Activated CD4-positive, alpha-beta T cell treated with anti-CD3 and anti-CD28 coated beads for 4 hours (primary cell): ENCODE measurements around the gene KIF3A.

Experiments used
- DNase-seq, 2 donors: peaks; one replicate each; pipeline ENCODE4 v3.0.0-alpha.2; 2020

The KIF3A gene

GRCh38 chr5:132661231-132662003, 75.9 kb downstream of the KIF3A start:
- no peak for DNase-seq

- DNase-seq = no peak
Measured at GRCh38 chr5:132659598-132660493, 77.5 kb downstream of the KIF3A start.

DNA sequence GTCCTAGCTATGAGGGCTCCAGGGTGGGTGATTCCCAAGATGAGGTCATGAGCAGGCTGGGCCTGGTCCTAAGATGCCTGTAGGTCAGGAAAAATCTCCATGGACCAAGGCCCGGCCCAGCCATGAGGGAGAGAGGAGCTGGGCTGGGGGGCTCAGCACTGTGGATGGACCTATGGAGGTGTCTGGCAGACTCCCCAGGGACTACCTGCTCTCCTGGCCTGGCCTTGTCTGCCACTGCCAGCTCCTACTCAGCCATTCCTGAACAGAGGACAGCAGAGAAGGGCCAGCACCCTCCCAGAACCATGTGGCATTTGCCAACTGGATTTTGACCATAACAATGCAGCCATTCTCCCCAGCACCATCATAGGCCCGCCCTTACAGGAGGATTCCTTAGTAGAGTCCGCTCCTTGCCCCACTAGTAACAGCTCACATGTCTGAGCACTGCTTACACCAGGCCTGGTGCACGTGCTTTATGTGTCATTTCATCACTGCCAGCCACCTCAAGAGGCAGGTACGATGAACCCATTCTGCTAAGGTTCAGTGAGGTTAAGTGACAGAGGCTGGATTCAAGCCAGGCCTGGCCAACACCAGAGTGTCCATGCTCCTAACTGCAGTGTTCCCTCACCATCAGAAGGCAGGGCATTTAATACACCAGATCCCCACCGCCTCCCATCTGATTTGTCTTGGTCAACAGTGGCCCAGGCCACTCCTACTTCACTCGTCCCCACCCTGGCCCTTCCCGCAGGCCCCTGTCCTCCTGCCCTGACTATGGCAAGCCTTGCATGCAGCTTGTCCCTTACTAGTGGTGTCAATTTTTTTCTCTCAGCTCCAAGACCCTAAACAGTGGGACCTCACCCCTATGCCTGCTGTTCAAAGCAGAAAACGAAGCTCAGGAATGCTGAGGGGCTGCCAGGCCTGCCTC, 78.7 kb downstream of the KIF3A start:
- DNase-seq = no peak

- no peak for DNase-seq
Measured at GRCh38 chr5:132657676-132658380, 79.5 kb downstream of the KIF3A start, which contains the start of gene IL13. Gene IL13, plus strand, starts transcription at chr5:132658173. Its CDS starts 14 bp downstream, at chr5:132658187.

GRCh38 chr5:132656774-132657355, 80.5 kb downstream of the KIF3A start:
- no peak for DNase-seq

DNA sequence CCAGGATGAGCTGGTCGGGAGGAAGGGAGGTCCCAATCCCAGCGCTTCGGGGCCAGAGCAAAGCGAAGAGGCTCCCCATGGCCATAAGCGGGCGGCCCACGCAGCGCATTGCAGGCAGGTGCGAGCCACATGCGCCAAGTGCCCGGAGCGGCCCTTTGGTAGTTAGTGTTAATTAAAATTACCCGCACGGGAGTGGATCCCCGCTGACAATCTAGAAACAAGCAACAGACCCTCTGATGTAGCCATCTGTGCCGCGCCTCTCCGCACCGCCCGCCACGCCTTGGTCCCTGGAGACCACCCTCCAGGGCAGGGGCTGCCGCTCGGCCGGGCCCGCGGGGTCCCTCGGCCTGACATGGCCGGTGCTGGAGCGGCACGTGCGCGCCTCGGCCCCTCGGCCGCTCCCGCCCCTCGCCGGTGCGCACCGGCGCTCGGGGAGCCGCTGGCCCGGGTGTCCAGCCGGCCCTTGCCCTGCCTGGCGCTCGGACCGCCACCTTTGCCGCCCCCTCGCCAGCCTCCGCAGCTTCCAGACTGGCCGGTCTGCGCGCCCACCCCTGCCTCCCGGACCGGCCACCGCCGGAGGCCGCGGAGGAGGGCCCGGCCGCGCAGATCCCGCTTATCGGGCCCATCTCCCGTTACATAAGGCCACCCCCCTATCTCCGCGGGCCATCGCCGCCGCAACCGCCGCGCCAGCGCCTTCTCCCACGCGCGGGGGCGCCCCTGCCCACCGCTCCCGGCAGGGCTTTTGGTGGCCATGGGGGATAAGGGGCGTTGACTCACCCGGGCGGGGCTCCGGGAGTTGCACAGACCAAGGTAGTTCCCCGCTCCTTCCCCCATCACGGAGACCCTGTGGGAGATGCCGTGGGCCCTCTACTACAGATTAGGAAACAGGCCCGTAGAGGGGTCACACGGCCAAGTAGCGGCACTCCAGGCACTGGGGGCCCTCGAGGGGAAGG, 81.2 kb downstream of the KIF3A start:
- DNase-seq = peak; percentile 39 to 43

GRCh38 chr5:132653716-132654115, 83.6 kb downstream of the KIF3A start:
- DNase-seq = no peak

GRCh38 chr5:132651838-132652469, 85.4 kb downstream of the KIF3A start:
- DNase-seq = no peak

DNA sequence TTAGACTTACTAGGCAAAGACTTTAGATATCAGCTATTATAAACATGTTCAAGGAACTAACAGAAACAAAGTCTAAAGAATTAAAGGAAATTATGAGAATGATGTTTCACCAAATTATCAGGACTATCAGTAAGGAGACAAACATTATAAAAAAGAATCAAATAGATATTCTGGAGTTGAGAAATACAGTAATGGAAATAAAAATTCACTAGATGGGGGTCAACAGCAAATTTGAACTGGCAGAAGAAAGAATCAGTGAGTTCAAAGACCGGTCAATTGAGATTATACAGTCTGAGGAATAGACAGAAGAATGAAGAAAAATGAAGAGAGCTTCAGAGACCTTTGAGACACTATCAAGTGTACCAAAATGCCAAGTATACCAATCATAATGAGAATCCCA, 89.0 kb downstream of the KIF3A start:
- no peak for DNase-seq

DNA sequence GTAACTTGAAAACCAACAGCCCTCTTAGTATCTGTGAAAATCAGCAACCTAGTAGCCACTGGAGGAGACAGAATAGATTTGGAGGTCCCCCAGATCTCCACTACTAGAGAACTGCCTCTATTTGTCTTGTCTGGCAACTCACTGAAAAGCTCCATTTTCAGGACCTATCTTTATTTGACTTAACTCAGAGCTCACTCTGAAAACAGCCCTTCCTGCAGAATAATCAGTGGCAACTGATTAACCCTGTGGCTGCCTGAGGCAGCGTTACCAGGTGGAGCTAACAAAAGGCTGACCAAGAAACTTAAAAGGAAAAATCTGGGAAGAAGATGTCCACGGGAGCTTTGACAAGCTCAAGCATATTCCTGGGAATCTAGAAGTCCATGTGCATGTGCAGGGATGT, 89.9 kb downstream of the KIF3A start:
- DNase-seq = no peak

DNA sequence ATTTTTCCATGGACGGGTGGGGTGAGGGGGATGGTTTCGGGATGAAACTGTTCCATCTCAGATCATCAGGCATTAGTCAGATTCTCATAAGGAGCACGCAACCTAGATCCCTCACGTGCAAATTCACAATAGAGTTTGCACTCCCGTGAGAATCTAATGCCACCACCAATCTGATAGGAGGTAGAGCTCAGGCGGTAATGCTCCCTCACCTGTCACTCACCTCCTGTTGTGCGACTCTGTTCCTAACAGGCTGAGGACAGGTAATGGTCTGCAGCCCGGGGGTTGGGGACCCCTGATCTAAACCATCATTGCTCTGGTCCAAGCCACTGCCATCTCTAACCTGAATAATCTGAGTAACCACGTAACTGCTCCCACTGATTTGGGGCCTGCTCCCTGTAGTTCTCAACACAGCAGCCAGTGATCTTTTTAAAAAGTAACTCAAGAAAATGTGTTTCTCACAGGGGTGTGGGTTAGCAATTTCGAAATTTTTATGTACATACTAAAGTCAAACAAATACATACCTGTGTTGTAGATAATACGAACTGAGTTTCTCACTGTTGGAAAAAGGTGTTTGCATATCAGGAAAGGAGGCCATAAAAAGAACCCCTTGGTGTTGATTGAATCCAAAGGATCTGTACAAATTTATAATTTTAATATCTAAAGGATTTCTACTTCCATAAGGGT, 90.6 kb downstream of the KIF3A start:
- DNase-seq = no peak

DNA sequence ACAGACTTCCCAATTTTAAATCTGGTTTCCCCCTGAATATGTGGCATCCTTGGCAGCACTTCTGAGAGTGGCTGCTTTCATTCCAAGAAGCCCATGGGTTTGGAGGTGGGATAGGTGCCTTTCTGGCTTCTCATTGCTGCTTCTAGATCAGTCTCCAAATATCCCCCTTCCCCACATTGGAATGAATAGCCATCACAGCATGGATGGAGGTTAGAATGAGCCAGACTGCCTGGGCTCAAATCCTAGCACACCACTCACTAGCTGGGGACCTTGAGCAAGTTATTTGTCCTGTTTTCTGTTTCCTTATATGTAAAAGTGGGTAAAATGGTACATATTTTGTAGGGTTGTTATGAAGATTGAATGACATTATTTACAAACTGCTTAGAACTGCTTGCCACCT, 93.2 kb downstream of the KIF3A start:
- DNase-seq = no peak
